Eye (tissue), 1 donor: ENCODE data around the gene CD24.
A peak's percentile ranks its signal among the peaks of the same experiment; 100 is the strongest.
"Not testable (repeated sequence)": the region's sequence is repeated elsewhere in the genome, so short reads cannot be mapped to it uniquely, and the experiment has no call there.

Experiments used
- DNase-seq: peaks from one replicate; pipeline ENCODE4 v3.0.0-alpha.2; 2015

CD24 gene

GRCh38 chr6:106974336-106974998 lies at the start of gene CD24:
CD24 (minus strand) TSS chr6:106974729; CDS start chr6:106974646, 83 bp downstream.
- peak; percentile 90 for DNase-seq

- DNase-seq, result no peak
Measured at GRCh38 chr6:107021446-107022185, 47.1 kb upstream of the CD24 start.

GRCh38 chr6:107020239-107020638 lies 45.7 kb upstream of the CD24 start:
- no peak for DNase-seq

GRCh38 chr6:107019628-107020027 lies 45.1 kb upstream of the CD24 start:
- DNase-seq, result not testable (repeated sequence)

- no peak for DNase-seq
Measured at GRCh38 chr6:107019047-107019446, 44.5 kb upstream of the CD24 start.

- no peak for DNase-seq
Measured at GRCh38 chr6:107009499-107009898, 35.0 kb upstream of the CD24 start.

- peak; percentile 74 for DNase-seq
Measured at GRCh38 chr6:106997392-106998158, 23.0 kb upstream of the CD24 start.

- no peak for DNase-seq
Measured at GRCh38 chr6:106995640-106996039, 21.1 kb upstream of the CD24 start.

GRCh38 chr6:106989737-106990136 lies 15.2 kb upstream of the CD24 start:
- not testable (repeated sequence) for DNase-seq

- DNase-seq, result peak; percentile 71
Measured at GRCh38 chr6:106988664-106989063, 14.1 kb upstream of the CD24 start.

GRCh38 chr6:106981926-106982325 lies 7.4 kb upstream of the CD24 start:
- peak; percentile 52 for DNase-seq

- no peak for DNase-seq
Measured at GRCh38 chr6:106980926-106981325, 6.4 kb upstream of the CD24 start.

GRCh38 chr6:106979435-106979884 lies 4.9 kb upstream of the CD24 start:
- DNase-seq, result peak; percentile 95

- no peak for DNase-seq
Measured at GRCh38 chr6:106977246-106977645, 2.7 kb upstream of the CD24 start.

- DNase-seq, result no peak
Measured at GRCh38 chr6:106976270-106976669, 1.7 kb upstream of the CD24 start.

- no peak for DNase-seq
Measured at GRCh38 chr6:106975738-106976064, 1.2 kb upstream of the CD24 start.

- peak; percentile 89 for DNase-seq
Measured at GRCh38 chr6:106974999-106975737, 639 bp upstream of the CD24 start.

- DNase-seq, result peak; percentile 87
Measured at GRCh38 chr6:106973836-106974335, 643 bp downstream of the CD24 start.

- peak; percentile 79 for DNase-seq
Measured at GRCh38 chr6:106973018-106973835, 1.3 kb downstream of the CD24 start.

- peak; percentile 89 for DNase-seq
Measured at GRCh38 chr6:106972500-106972899, 2.0 kb downstream of the CD24 start.

- not testable (repeated sequence) for DNase-seq
Measured at GRCh38 chr6:106970769-106971168, 3.8 kb downstream of the CD24 start.
